ENCODE data around the gene PDXK. TPM values are rescaled to one million over a fixed set of nuclear protein-coding genes. Genes with fewer than 3 reads are reported as not detected.

The PDXK gene
- polyA plus RNA-seq, 1 donor (not counting 4 experiments of a cell fraction or from before 2014, with no cell fraction given) = 144 TPM

- Histone ChIP-seq H3K4me1 (ENCODE audit: control insufficient read depth, extremely low read depth, insufficient read depth, low read length) (peaks cover 32% of the 10 kb centered on the region), H3K36me3 (ENCODE audit: control insufficient read depth in 2 of 2, extremely low read depth in 1 of 2, insufficient read depth in 2 of 2, low read length in 2 of 2) (no peaks in the 10 kb centered on the region), H3K4me2 (ENCODE audit: control insufficient read depth, extremely low read depth, insufficient read depth, low read depth, low read length) (peak overlapping the region; percentile 4), H2AFZ (ENCODE audit: control insufficient read depth, low read length) (no peak overlapping the region), H3K79me2 (ENCODE audit: control insufficient read depth, insufficient read depth, low read length) (no peaks in the 10 kb centered on the region), H3K27me3 (ENCODE audit: control insufficient read depth, extremely low read depth, insufficient read depth, low read length) (no peaks in the 10 kb centered on the region), H3K4me3 (ENCODE audit: control insufficient read depth in 2 of 3, extremely low read depth in 1 of 3, insufficient read depth in 2 of 3, low read depth in 1 of 3, low read length in 3 of 3) (no peak overlapping the region), H3K9me3 (ENCODE audit: control insufficient read depth, low read depth, low read length) (no peaks in the 10 kb centered on the region), H3K9me1 (ENCODE audit: control insufficient read depth, extremely low read depth, insufficient read depth, low read length) (no peaks in the 10 kb centered on the region), H3K9ac (ENCODE audit: control insufficient read depth, extremely low read depth, insufficient read depth, low read length) (no peak overlapping the region), H3K27ac (ENCODE audit: control insufficient read depth, insufficient read depth, low read length) (peak overlapping the region; percentile 10), H4K20me1 (ENCODE audit: control insufficient read depth, extremely low read depth, insufficient read depth, low read length) (no peaks in the 10 kb centered on the region)
- DNase-seq (ENCODE audit: low read depth, low spot score) (no peak), FAIRE-seq (no peak)
- dilution Hi-C loops (cut with MboI; ENCODE audit: extremely low pct_ligation_motif_present, low sequenced_read_pairs) = no loop called here
- no peak for TF ChIP-seq EZH2 (IDR thresholded peaks at IDR 0.05; ENCODE audit: low read length)
- TF ChIP-seq CTCF (optimal IDR thresholded peaks at IDR 0.05 in 1 of 3, IDR thresholded peaks at IDR 0.05 in 1 of 3, conservative IDR thresholded peaks at IDR 0.05 in 1 of 3; ENCODE audit: extremely low read depth in 1 of 3, insufficient read depth in 2 of 3, low read length in 3 of 3) = no peak
Observed at GRCh38 chr21:43782431-43783097, 63.6 kb downstream of the PDXK start.

- H3K4me2 ChIP-seq (ENCODE audit: control insufficient read depth, extremely low read depth, insufficient read depth, low read depth, low read length) = no peak overlapping the region
- dilution Hi-C loops (cut with MboI; ENCODE audit: extremely low pct_ligation_motif_present, low sequenced_read_pairs) = no loop called here
Observed at GRCh38 chr21:43783098-43783700, 64.3 kb downstream of the PDXK start.

More at GRCh38 chr21:43783098-43783700, 64.3 kb downstream of the PDXK start:
- Histone ChIP-seq H3K36me3 (ENCODE audit: control insufficient read depth in 2 of 2, extremely low read depth in 1 of 2, insufficient read depth in 2 of 2, low read length in 2 of 2) (no peaks in the 10 kb centered on the region), H3K27ac (ENCODE audit: control insufficient read depth, insufficient read depth, low read length) (no peak overlapping the region), H3K4me3 (ENCODE audit: control insufficient read depth in 2 of 3, extremely low read depth in 1 of 3, insufficient read depth in 2 of 3, low read depth in 1 of 3, low read length in 3 of 3) (no peak overlapping the region), H3K79me2 (ENCODE audit: control insufficient read depth, insufficient read depth, low read length) (no peaks in the 10 kb centered on the region), H3K4me1 (ENCODE audit: control insufficient read depth, extremely low read depth, insufficient read depth, low read length) (peaks cover 32% of the 10 kb centered on the region), H2AFZ (ENCODE audit: control insufficient read depth, low read length) (no peak overlapping the region), H3K9me1 (ENCODE audit: control insufficient read depth, extremely low read depth, insufficient read depth, low read length) (no peaks in the 10 kb centered on the region), H4K20me1 (ENCODE audit: control insufficient read depth, extremely low read depth, insufficient read depth, low read length) (no peaks in the 10 kb centered on the region), H3K9me3 (ENCODE audit: control insufficient read depth, low read depth, low read length) (no peaks in the 10 kb centered on the region), H3K9ac (ENCODE audit: control insufficient read depth, extremely low read depth, insufficient read depth, low read length) (no peak overlapping the region), H3K27me3 (ENCODE audit: control insufficient read depth, extremely low read depth, insufficient read depth, low read length) (no peaks in the 10 kb centered on the region)
- TF ChIP-seq CTCF (optimal IDR thresholded peaks at IDR 0.05 in 1 of 3, IDR thresholded peaks at IDR 0.05 in 1 of 3, conservative IDR thresholded peaks at IDR 0.05 in 1 of 3; ENCODE audit: extremely low read depth in 1 of 3, insufficient read depth in 2 of 3, low read length in 3 of 3) (no peak), EZH2 (IDR thresholded peaks at IDR 0.05; ENCODE audit: low read length) (no peak)
- DNase-seq (ENCODE audit: low read depth, low spot score) = no peak
- FAIRE-seq = no peak
